ENCODE data around the gene KRT33A.
A peak's percentile ranks its signal among the peaks of the same experiment; 100 is the strongest.
"Not testable (repeated sequence)": the region's sequence is repeated elsewhere in the genome, so short reads cannot be mapped to it uniquely, and the experiment has no call there.

KRT33A gene

DNA sequence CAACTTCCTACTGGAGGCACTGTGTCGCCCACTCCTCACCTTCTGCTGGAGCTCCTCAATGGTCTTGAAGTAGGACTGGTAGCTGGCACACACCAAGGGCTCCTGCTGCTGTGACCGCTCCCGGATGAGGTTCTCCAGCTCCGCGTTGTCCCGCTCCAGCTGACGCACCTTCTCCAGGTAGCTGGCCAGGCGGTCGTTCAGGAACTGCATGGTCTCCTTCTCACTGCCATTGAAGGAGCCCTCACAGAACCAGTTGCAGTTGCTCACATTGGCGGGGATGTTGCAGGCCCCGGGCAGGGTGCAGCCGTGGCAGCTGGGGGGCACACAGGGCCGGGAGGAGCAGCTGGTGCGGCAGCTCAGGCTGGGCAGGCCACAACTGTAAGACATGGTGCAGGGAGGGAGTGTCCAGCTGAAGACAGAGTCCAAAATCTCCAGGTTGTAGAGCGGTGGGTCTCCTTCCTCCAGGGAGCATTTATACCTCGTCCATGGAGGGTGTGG is at the start of gene KRT33A:
Gene KRT33A, minus strand, starts transcription at position 448 of the 498 bp plus-strand sequence. Its CDS starts 61 bp downstream, at position 387.
- not testable (repeated sequence) for DNase-seq

DNA sequence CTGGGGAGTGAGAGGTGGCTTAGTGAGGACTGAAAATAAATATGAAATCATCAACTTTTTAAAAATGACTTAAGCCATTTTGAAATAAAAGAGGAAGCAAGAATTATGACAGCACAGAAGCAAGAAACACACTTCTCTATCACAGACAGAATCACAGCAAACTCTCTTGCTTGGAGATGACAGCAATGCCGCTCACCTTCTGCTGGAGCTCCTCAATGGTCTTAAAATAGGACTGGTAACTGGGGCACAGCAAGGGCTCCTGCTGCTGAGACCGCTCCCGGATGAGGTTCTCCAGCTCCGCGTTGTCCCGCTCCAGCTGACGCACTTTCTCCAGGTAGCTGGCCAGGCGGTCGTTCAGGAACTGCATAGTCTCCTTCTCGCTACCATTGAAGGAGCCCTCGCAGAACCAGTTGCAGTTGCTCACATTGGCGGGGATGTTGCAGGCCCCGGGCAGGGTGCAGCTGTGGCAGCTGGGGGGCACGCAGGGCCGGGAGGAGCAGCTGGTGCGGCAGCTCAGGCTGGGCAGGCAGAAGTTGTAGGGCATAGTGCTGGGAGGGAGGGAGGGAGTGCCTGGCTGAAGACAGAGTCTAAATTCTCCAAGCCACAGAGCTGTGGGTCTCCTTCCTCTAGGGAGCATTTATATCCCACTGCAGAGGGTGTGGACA is 46.5 kb upstream of the KRT33A start, which contains the start of gene KRT31:
Gene KRT31, minus strand, starts transcription at position 613 of the 665 bp plus-strand sequence. Its CDS starts 69 bp downstream, at position 544.
- peak; percentile 77 for DNase-seq

DNA sequence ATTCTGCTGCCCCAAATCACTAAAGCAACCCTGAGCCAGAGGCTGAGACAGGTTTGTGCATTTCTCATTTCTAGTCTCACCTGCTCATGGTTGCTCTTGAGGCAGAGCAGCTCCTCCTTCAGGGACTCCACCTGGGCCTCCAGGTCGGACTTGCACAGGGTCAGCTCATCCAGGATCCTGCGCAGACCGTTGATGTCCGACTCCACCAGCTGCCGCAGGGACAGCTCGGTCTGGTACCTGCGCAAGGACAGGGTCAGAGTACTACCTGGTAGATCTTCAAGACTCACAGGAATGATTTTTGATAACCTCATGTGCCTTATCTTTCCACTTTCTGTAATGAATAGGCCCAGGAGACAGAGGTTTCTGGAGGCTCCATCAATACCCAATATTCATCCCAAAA is 45.7 kb upstream of the KRT33A start:
- DNase-seq, result no peak

DNA sequence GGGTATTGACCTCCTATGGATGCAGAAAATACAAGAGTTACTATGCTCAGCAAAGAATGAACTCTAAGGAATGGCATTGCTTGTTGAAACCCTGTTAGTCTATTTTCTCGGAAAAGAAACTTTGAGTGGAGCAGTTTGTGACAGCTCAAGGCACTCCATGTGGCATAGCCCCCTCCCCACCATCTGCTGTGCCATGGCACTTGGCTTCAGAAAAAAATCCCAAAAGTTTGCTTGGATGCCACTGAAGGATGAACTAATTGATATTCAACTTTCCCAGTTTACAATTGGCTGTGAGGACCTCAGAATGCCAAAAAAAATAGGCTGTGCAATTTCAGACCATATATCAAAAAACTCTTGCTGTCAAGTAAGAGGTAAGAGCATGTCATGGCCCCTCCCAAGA is 45.0 kb upstream of the KRT33A start:
- no peak for DNase-seq

DNA sequence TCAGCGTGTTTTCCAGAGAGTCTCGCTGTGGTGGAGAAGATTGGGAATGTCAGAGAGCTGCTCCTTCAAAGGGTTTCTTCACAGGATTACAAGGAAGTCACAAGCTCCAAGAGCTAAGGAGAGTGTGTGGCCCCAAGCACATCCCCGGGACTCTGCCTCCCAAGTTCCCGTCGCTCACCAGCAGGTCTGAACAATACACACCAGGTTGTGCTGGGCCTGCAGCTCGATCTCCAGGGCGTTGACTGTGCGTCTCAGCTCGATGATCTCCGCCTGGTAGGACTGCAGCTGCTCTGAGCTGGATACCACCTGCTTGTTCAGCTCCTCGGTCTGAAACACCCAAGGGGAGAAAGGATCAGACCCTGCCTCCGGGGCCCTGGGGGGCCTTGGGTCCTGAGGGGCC is 44.4 kb upstream of the KRT33A start:
- not testable (repeated sequence) for DNase-seq

DNA sequence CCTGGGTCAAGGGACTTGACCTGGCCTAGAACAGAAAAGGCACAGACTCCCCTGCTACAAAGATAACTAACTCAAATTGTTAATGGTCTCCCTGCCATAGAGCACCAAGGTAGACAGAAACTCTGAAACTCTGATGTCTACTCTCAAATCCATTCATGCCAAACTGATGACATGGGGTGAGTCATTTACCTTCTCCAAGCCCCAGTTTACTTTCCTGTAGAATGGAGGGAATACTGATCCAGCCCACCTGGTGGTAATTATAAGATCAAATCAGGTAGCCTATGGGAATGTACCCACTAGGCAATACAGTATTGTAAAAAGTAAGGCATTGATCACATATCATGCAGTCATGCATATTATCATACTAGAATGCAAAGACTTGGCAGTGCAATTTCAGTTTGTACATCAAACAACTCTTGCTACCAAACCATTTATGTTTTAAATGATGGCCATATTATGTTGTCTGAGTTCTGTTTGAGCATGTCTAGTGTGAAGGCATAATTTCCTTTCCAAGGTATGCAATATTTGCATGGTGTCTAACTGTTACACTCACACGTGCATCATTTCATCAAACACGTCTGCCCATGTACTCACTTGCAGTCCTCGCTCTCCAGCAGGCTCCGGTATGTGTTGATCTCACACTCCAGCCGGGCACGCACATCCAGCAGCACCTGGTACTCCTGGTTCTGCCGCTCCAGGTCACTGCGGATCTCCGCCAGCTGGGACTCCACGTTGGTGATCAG is 43.8 kb upstream of the KRT33A start:
- DNase-seq, result no peak

DNA sequence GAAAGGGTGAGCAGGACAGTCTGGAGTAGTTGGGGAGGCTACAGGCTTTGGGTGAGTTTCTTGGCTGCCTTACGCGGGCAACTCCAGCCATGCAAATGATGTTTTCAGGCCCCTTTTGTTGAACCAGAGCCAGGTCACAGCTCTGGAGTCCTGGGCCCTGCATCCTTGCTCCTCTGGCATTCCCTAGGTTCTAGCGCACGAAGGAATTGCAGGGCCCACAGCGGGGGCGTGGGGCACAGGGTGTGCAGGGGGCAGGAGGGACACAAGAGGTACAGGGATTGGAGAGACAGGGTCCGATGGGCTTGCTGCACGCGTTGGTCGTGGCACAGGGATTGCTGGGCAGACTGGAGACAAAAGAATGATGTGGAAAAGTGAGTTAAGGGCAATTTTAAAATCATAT is 43.2 kb upstream of the KRT33A start:
- no peak for DNase-seq

DNA sequence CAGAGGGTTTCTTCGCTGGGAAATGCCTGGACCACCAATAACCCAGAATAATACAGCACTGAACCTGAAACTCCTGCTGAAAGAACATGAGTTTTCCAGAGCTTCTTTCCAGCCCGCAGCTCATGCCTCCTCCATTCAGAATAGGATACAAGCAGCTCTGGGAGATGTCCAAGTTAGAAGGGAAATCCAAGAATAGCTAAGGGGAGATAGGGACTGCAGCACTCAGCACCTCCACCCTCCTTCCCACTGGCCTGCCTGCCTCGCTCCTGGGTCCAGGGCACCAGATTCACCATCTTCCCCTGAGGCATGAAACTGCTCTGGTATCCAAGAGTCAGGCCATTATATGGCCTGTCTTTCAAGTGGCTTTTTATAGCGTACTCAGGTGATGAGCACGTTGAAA is 42.7 kb upstream of the KRT33A start:
- DNase-seq, result no peak

DNA sequence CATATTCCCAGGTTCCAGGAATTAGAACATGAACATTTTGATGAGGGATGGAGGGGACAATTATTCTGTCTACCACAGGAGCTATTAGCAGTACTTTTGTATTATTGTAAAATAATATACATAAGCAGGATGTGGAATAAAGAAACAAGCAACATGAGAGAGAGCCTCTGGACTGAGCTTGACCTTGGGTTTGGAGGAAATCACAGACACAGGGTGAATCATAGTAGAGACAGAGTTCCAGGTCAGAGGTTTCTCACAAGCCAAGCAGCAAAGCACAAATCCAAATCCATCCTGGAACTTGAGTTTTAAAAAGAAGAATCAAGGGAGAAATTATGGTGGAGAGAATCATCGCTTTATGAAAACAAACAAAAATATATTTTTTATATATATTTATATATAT is 41.6 kb upstream of the KRT33A start:
- DNase-seq, result no peak

DNA sequence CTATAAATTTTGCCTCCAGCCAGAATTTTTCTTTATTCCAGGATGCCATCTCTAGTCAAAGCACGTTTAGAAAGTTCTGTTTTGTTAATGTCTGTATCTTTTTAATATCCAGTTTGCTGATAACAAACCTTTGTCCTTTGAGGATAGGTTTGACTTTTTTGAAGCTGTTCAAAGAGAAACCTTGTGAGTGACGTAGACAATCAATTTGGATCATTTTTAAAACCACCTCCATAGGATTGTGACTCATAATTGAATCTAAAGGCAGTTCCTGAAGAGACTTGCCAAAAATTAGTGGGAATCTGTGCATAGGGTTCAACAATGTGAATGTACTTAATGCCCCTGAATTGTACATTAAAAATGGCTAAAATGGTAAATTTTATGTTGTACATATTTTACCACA is 40.9 kb upstream of the KRT33A start:
- no peak for DNase-seq

DNA sequence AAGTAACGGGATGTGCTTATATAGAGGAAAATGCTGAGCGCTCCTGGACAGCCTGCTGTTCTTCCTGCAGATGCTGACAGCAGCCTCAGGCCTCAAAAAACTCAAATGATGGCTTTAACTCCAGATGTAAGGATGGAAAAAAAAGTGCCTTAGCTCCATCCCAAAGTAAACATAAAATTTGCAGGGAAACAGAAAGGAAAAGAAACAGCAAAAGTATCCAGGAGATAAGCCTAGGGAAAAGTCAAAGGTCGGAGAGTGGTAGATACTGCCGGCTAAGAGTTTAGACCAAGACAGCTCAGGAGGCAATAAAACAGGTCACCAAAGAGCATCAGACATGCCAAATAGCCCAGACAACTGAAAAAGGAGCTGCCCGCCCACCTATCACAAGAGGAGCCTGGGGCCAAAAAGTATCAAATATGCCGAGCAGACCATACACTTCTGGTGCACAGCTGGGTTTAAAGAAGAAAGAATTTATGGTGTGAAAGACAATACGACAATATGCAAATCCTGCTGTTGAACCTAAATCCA is 39.8 kb upstream of the KRT33A start:
- no peak for DNase-seq

DNA sequence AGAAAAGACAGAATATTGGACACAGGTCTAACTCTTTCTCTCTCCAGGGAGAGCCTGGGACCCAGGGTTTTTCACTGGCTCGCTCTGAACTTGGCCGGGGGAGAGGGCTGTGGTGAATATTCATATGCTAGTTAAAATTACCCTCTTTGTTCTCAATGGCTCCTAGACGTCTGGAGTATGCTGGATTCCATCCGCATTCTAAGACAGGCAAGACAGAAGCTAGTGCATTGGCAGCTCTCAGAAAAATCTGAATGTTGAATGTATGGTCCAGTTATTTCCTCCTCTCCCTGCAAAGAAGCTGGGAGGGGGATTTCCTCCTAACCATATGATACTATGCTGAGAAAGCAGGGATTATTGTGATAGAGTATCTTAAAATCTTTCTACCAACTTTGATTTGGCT is 37.0 kb upstream of the KRT33A start:
- no peak for DNase-seq

DNA sequence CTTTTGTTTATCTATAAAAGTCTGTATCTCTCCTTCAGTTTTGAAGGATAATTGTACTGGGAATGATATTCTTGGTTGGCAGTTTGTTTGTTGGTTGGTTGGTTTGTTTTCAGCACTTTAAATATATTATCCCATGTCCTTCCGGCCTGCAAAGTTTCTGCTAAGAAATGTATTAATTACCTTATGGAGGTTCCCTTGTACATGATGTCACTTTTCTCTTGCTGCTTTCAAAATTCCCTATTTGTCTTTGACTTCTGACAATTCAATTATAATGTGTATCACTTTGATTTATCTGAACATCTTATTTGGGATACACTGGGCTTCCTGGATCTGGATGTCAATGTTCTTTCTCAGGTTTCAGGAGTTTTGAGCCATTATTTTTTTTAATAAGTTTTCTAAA is 35.6 kb upstream of the KRT33A start:
- DNase-seq, result no peak

DNA sequence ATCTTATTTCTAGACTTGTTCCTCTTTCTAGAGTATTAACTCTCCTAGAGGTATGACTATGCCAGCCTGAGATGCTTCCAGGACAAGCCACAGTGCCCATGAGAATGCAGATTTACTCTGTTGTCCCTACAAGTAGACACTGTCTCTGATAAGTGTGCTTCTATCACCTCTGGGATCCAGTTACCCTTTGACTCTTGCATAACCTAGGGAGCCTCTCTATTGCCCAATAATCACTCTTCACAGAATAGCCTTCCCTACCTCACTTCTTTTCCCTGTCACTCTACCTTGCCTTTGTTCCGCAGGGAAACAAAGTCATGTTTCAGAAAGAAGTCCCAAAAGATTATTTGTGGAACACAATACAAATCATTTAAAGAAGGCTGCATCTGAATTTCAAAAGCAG is 33.1 kb upstream of the KRT33A start:
- no peak for DNase-seq

DNA sequence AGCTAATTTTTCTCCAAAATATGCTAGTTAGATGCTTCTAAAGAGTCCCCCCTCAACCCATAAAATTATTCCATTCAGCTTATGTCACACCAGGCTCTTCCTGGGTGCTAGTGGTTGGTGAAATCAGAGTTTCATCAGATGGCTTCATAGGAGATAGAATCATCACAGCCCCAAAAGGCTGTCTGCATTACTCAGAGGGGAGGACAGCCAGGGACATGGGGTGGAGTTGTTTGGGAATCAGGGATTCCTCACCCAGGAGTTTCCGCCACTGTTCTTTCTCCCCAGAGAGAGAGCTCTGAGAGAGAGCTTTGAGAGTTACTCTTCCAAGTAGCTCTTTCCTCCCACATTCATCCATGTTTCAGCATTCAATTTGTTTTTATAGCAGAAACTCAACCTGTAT is 31.8 kb upstream of the KRT33A start:
- no peak for DNase-seq

DNA sequence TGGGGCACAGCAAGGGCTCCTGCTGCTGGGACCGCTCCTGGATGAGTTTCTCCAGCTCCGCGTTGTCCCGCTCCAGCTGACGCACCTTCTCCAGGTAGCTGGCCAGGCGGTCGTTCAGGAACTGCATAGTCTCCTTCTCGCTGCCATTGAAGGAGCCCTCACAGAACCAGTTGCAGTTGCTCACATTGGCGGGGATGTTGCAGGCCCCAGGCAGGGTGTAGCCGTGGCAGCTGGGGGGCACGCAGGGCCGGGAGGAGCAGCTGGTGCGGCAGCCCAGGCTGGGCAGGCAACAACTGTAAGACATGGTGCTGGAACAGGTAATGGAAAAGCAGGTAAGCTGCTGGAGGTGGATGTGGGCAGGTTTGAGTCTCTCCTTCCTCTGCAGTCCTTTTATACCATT is 31.3 kb upstream of the KRT33A start, which contains the start of gene KRT34:
Gene KRT34, minus strand, starts transcription at position 364 of the 400 bp plus-strand sequence. Its CDS starts 60 bp downstream, at position 304.
- DNase-seq, result not testable (repeated sequence)

DNA sequence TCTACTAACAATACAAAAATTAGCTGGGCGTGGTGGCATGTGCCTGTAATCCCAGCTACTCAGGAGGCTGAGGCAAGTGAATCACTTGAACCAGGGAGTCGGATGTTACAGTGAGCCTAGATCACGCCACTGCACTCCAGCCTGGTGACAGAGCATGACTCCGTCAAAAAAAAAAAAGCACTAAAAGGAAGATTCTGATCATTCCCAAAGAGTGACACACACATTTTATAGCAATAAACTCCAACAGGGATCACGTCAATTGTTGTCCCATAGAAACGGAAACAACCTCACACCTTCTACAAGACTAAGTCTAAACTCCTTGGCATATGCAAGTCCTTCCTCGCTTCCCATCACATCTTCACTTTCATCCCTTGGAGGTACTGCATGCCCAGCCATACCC is 29.5 kb upstream of the KRT33A start:
- DNase-seq, result not testable (repeated sequence)

DNA sequence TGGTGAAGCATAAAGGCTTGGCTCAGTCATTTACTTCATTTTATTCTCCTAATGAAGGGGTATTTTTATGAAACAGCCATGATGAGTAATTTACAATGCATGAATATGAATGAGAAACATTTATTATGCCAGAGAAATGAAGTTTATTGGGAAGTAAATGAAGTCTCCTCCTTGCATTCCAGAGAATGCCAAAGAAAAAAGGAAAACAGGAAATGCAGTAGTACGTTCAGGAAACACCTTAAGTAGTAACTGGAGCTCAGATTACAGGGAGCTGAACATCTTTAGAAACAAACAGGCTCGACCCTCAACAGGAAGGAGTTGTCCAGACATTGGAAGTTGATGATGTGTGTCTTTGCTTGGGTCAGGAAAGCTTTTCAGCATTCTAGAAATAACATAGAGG is 26.9 kb upstream of the KRT33A start:
- DNase-seq, result no peak

DNA sequence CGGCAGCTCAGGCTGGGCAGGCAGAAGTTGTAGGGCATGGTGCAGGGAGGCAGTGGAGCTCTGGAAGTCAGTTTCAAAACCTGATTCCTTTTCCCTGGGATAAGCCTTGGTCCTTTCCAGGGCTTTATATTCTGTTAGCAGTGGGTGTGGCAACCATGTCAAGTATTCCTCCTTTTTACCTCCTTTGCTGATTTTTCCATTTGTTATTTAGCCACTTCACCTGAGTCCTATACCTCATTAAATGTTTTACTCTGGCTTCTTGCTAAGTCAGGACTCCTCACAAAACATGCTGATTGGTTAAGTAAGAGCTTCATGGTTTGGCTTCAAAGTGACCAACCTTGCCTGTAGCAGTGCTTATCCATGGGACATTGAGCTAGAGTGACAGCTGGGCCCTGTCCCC is 19.1 kb upstream of the KRT33A start, which contains the start of gene KRT33B:
Gene KRT33B, minus strand, starts transcription at position 101 of the 400 bp plus-strand sequence. Its CDS starts 63 bp downstream, at position 38.
- no peak for DNase-seq

DNA sequence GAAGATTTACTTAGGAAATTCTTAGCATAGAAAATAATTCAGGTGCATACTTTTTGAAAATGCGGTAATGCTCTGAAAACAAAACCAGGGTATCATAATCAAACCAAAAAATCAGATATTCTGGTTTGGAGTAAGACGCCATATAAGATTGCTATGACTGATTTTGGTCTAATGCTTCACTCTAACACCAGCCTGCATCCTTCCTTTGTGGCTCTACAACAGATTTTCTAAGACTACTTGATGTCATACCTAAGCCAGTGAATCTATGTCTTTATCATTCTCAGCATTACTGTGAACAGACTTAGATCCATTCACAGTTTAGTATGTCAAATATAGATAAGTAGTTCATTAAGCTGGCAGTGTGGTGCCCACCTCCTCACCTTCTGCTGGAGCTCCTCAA is 18.4 kb upstream of the KRT33A start:
- DNase-seq, result no peak

DNA sequence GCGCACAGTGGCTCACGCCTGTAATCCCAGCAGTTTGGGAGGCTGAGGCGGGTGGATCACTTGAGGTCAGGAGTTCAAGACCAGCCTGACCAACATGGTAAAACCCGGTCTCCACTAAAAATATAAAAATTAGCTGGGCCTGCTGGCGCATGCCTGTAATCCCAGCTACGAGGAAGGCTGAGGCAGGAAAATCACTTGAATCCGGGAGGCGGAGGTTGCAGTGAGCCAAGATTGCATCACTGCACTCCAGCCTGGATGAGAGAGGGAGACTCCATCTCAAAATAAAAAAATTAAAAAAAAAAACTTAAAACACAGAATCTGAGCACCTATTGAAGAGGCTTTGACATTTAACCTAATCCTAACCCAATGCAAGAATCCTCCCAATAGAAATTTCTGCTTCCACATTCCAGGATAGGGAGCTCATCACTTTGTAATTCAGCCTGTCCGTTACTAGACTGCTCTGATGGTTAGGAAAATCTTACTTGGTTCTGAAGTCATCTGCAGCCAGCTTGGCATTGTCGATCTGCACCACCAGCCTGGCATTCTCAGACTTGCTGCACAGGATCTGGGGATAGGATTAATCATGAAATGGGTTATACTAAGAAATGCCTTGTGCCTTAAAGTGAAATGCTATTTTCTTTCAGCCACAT is 16.9 kb upstream of the KRT33A start:
- no peak for DNase-seq

DNA sequence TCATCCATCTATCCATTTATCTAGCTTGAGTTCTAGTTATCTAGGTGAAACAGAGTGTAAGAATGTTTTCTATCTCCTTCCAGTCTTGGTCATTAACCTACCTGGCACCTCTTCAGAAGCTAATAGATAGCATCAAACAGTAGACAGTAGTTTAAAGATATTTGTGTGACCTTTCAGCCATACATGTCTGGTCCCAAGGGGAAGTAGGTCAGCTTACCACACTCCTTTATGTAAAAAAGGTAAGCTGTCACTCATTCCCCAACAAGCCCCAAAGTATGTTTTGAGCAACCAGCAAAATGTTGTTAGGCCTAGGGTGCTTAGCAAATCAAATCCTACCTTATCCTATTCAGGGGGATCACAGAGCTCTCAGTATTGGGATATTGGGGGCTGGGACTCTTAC is 15.4 kb upstream of the KRT33A start:
- no peak for DNase-seq

DNA sequence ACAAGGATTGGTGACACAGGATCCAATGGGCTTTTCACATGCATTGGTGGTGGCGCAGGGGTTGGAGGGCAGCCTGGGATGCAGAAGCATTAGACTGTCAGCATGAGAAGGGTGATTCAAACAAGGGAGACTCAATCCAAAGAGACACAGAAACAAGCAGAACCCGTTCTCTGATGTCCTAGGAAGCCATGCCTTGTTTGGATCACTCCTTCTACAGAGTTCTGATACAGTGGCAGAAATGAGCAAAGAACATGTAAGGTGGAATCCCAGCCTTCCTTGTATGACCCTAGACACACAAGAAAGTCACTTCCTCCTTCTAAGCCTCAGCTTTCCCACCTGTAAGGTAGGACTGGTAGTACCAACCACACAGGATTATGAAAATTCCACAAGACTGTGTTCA is 13.3 kb upstream of the KRT33A start:
- DNase-seq, result no peak

Measured in MV-4-11 (cell line).